GM19043 (cell line): ENCODE measurements around the gene NDUFB7.
"Not testable (repeated sequence)": the region's sequence is repeated elsewhere in the genome, so short reads cannot be mapped to it uniquely, and the experiment has no call there.

Experiments used
- ATAC-seq: cut with Tn5 transposase; IDR thresholded peaks from one replicate; pipeline ENCODE4 v1.9.1; 2021; ENCODE audit warnings: low read depth; ENCODE audit not compliant: unreplicated experiment

NDUFB7 gene

GRCh38 chr19:14575428-14575980 lies 3.6 kb upstream of the NDUFB7 start:
- ATAC-seq = no peak

- no peak for ATAC-seq
These were observed 870 bp downstream of the NDUFB7 start for GRCh38 chr19:14570864-14571527.

- no peak for ATAC-seq
These were observed 4.8 kb downstream of the NDUFB7 start for GRCh38 chr19:14567079-14567478.

- ATAC-seq = no peak
These were observed 5.2 kb downstream of the NDUFB7 start for GRCh38 chr19:14566712-14567077.

GRCh38 chr19:14565765-14566711 lies 5.8 kb downstream of the NDUFB7 start:
- ATAC-seq = no peak

GRCh38 chr19:14565298-14565679 lies 6.6 kb downstream of the NDUFB7 start:
- ATAC-seq = no peak

GRCh38 chr19:14564652-14565297 lies 7.1 kb downstream of the NDUFB7 start:
- ATAC-seq = not testable (repeated sequence)

GRCh38 chr19:14563989-14564651 lies 7.7 kb downstream of the NDUFB7 start:
- no peak for ATAC-seq

GRCh38 chr19:14563590-14563926 lies 8.3 kb downstream of the NDUFB7 start:
- ATAC-seq = no peak

- ATAC-seq = no peak
These were observed 8.9 kb downstream of the NDUFB7 start for GRCh38 chr19:14562660-14563589.

GRCh38 chr19:14561847-14562351 lies 10.0 kb downstream of the NDUFB7 start:
- no peak for ATAC-seq

- no peak for ATAC-seq
These were observed 10.6 kb downstream of the NDUFB7 start for GRCh38 chr19:14561249-14561648.

GRCh38 chr19:14560776-14561108 lies 11.1 kb downstream of the NDUFB7 start:
- no peak for ATAC-seq

GRCh38 chr19:14559916-14560775 lies 11.7 kb downstream of the NDUFB7 start:
- ATAC-seq = no peak

GRCh38 chr19:14558370-14559066 lies 13.3 kb downstream of the NDUFB7 start:
- ATAC-seq = no peak

GRCh38 chr19:14556662-14557188 lies 15.1 kb downstream of the NDUFB7 start:
- ATAC-seq = no peak

GRCh38 chr19:14555918-14556661 lies 15.8 kb downstream of the NDUFB7 start:
- ATAC-seq = no peak
